IMR-90 (cell line): ENCODE data around the gene SDR39U1. TPM values are rescaled to one million over a fixed set of nuclear protein-coding genes. Genes with fewer than 3 reads are reported as not detected.

Experiments used
- ATAC-seq: fragments of 200-7000 bp; cut with Tn5 transposase; 2 replicates; pipeline ENCODE4 v1.9.1; 2020; ENCODE audit warnings: low read depth, mild to moderate bottlenecking, moderate library complexity
- BruUV-seq: library from RNA; stranded (reverse); fragments of 400-500 nt; replicated peaks from 2 replicates; lab custom pipeline; 2021; lab: Mats Ljungman, UMichigan
- CTCF ChIA-PET: fragments of 300-600 bp; formaldehyde crosslinking; extraction: SDS; loops from one replicate; lab custom pipeline; 2021; ENCODE audit warnings: antibody characterized with exemption; lab: Yijun Ruan, JAX
- POLR2A ChIA-PET: fragments of 300-600 bp; sonication (Branson Sonifier 250); formaldehyde crosslinking; loops from one replicate; lab custom pipeline; 2022; ENCODE audit warnings: antibody characterized with exemption; ENCODE audit not compliant: unreplicated experiment; lab: Charles Lee
- DNase-seq: peaks from one replicate; pipeline ENCODE4 v3.0.0; 2013
- H2AFZ ChIP-seq: replicated peaks from 2 replicates; pipeline ENCODE3; 2013; ENCODE audit warnings: low read length, mild to moderate bottlenecking; ENCODE audit not compliant: poor library complexity
- H2AK5ac ChIP-seq: 2 replicates; pipeline ENCODE4 v1.6.1; 2013; ENCODE audit warnings: low read depth, low read length, inconsistent platforms
- H2AK9ac ChIP-seq: replicated peaks from 2 replicates; pipeline ENCODE3; 2013; ENCODE audit warnings: mild to moderate bottlenecking, low read depth, low read length, moderate library complexity; ENCODE audit not compliant: poor library complexity
- H2BK120ac ChIP-seq: 2 replicates; pipeline ENCODE4 v1.6.1; 2013; ENCODE audit warnings: low read depth, low read length, inconsistent platforms
- H2BK15ac ChIP-seq: 3 replicates; pipeline ENCODE4 v1.6.1; 2013; ENCODE audit warnings: low read depth, low read length, inconsistent platforms
- H2BK20ac ChIP-seq: 2 replicates; pipeline ENCODE4 v1.6.1; 2013; ENCODE audit warnings: low read depth, mild to moderate bottlenecking, inconsistent platforms, low read length, moderate library complexity
- H2BK5ac ChIP-seq: 2 replicates; pipeline ENCODE4 v1.6.1; 2013; ENCODE audit warnings: mild to moderate bottlenecking, low read depth, low read length, inconsistent platforms; ENCODE audit not compliant: poor library complexity, severe bottlenecking
- H3K14ac ChIP-seq: replicated peaks from 2 replicates; pipeline ENCODE4 v1.6.1; 2013; ENCODE audit warnings: low read depth, low read length, inconsistent platforms
- H3K18ac ChIP-seq: 2 replicates; pipeline ENCODE4 v1.6.1; 2013; ENCODE audit warnings: low read depth, low read length, control low read depth
- H3K23ac ChIP-seq: 2 replicates; pipeline ENCODE4 v1.6.1; 2013; ENCODE audit warnings: low read depth, low read length, inconsistent platforms
- H3K27ac ChIP-seq: 2 replicates; pipeline ENCODE4 v1.5.1; 2013; ENCODE audit warnings: mild to moderate bottlenecking, control low read depth, low read length; ENCODE audit not compliant: insufficient read depth
- H3K27me3 ChIP-seq: 2 replicates; pipeline ENCODE4 v1.6.1; 2013; ENCODE audit warnings: low read length; ENCODE audit not compliant: control insufficient read depth, insufficient read depth
- H3K36me3 ChIP-seq: 2 replicates; pipeline ENCODE4 v1.6.1; 2013; ENCODE audit warnings: low read length, mixed read lengths; ENCODE audit not compliant: control insufficient read depth, insufficient read depth
- H3K4ac ChIP-seq: 2 replicates; pipeline ENCODE4 v1.6.1; 2013; ENCODE audit warnings: low read depth, low read length, inconsistent platforms
- H3K4me1 ChIP-seq: 2 replicates; pipeline ENCODE4 v1.6.1; 2013; ENCODE audit warnings: low read length, mixed read lengths; ENCODE audit not compliant: control insufficient read depth, insufficient read depth
- H3K4me2 ChIP-seq: 2 replicates; pipeline ENCODE4 v1.6.1; 2013; ENCODE audit warnings: low read depth, mild to moderate bottlenecking, control low read depth, low read length, moderate library complexity
- H3K4me3 ChIP-seq: 2 replicates; pipeline ENCODE4 v1.5.1; 2013; ENCODE audit warnings: low read depth, mild to moderate bottlenecking, control low read depth, low read length, moderate library complexity; ENCODE audit not compliant: insufficient read depth
- H3K56ac ChIP-seq: 2 replicates; pipeline ENCODE4 v1.6.1; 2013; ENCODE audit warnings: low read length, inconsistent platforms; ENCODE audit not compliant: insufficient read depth; ENCODE audit errors: extremely low read depth
- H3K79me1 ChIP-seq, 2 experiments: 2 replicates each; pipeline ENCODE4 v1.6.1; 2013; ENCODE audit warnings: low read length in 2 of 2, inconsistent platforms in 1 of 2, low read depth in 1 of 2
- H3K9ac ChIP-seq: 2 replicates; pipeline ENCODE4 v1.6.1; 2013; ENCODE audit warnings: low read depth, low read length, control low read depth
- H3K9me1 ChIP-seq: 2 replicates; pipeline ENCODE4 v1.6.1; 2013; ENCODE audit warnings: low read length, inconsistent platforms; ENCODE audit not compliant: insufficient read depth
- H3K9me3 ChIP-seq: 2 replicates; pipeline ENCODE4 v1.6.1; 2013; ENCODE audit warnings: low read length; ENCODE audit not compliant: control insufficient read depth, insufficient read depth
- H4K20me1 ChIP-seq: 2 replicates; pipeline ENCODE4 v1.6.1; 2013; ENCODE audit warnings: low read length, inconsistent platforms; ENCODE audit not compliant: insufficient read depth
- H4K5ac ChIP-seq: 2 replicates; pipeline ENCODE4 v1.6.1; 2013; ENCODE audit warnings: mild to moderate bottlenecking, low read depth, low read length, control low read depth
- H4K8ac ChIP-seq, 2 experiments: 2 replicates each; pipeline ENCODE4 v1.6.1; 2013; ENCODE audit warnings: low read depth in 2 of 2, low read length in 2 of 2, control low read depth in 1 of 2, inconsistent platforms in 1 of 2
- H4K91ac ChIP-seq: 2 replicates; pipeline ENCODE4 v1.6.1; 2013; ENCODE audit warnings: low read depth, low read length, inconsistent platforms; ENCODE audit not compliant: insufficient read depth
- FOS ChIP-seq: fragments of 150-350 bp; IDR thresholded peaks from 2 replicates; pipeline ENCODE4 v1.6.1; 2016; ENCODE audit warnings: low read depth, low read length
- WGBS, 2 experiments: methylation state at CpG; one replicate each; pipeline versions ENCODE4 v1.1.5 to v1.1.7; 2013; ENCODE audit warnings: missing lambda C conversion rate in 2 of 2; ENCODE audit not compliant: insufficient read length in 1 of 2; ENCODE audit errors: extremely low coverage in 2 of 2; 5-methylcytosine and 5-hydroxymethylcytosine counted together
- dilution Hi-C: fragments of 300-500 bp; cut with HindIII; formaldehyde crosslinking; loops from one replicate; pipeline ENCODE4 v1.14.3; 2018; ENCODE audit warnings: low sequenced_read_pairs; ENCODE audit not compliant: unreplicated experiment
- in situ Hi-C: fragments of 300-500 bp; cut with MboI; formaldehyde crosslinking; loops from 3 replicates; pipeline ENCODE4 v1.14.3; 2019; ENCODE audit warnings: low sequenced_read_pairs, inconsistent platforms, mixed read lengths
- intact Hi-C: fragments of 100-400 bp; cut with micrococcal nuclease; formaldehyde crosslinking; loops from 2 replicates; pipeline ENCODE4 v1.10.0; 2022
- polyA plus RNA-seq, 3 experiments: library from polyadenylated mRNA; depleted of rRNA; stranded (reverse); fragments of >200 nt; gene quantifications; 2 replicates each; pipeline ENCODE4 v1.2.3, GENCODE V29; 2012; ENCODE audit warnings: low replicate concordance in 1 of 3
- total RNA-seq: library from RNA; depleted of rRNA; stranded (reverse); fragments of >200 nt; gene quantifications from 2 replicates; pipeline ENCODE4 v1.2.3, GENCODE V29; 2012
- TF ChIP-seq, protein P1 (sequence below): fragments of 150-350 bp; IDR thresholded peaks from 2 replicates; pipeline ENCODE4 v1.6.1; 2017; ENCODE audit warnings: mild to moderate bottlenecking, antibody characterized with exemption, low read length, low read depth
- TF ChIP-seq, protein P2 (sequence below): fragments of 150-350 bp; IDR thresholded peaks from 2 replicates; pipeline ENCODE4 v1.6.1; 2016; ENCODE audit warnings: low read depth, mild to moderate bottlenecking, low read length, moderate library complexity, borderline replicate concordance

The SDR39U1 gene
- total and polyA plus RNA-seq, 2 of the 4 experiments (the other 2 are of a cell fraction) = 7.5 to 46.3 TPM

DNA sequence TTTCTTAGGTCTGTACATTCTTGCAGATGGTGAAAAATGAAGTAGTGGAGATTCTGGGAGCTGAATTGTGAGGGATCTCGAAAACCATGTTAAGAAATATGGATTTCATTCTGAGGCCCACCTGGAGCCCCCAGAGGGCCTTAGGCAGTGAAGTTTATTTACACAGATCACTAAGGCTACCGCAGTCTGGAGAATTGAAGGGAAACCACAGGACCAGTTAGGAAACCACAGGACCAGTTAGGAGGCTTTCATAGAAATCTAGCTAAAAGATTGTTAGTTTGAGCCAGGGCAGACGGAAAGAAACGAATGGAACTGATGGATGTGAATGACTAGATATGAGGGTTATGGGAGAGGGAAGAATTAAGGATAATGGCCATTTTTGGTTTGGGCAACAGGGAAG lies 20.3 kb downstream of the SDR39U1 start (continued):
- no peak for TF ChIP-seq FOS
- TF ChIP-seq, protein P1, sequence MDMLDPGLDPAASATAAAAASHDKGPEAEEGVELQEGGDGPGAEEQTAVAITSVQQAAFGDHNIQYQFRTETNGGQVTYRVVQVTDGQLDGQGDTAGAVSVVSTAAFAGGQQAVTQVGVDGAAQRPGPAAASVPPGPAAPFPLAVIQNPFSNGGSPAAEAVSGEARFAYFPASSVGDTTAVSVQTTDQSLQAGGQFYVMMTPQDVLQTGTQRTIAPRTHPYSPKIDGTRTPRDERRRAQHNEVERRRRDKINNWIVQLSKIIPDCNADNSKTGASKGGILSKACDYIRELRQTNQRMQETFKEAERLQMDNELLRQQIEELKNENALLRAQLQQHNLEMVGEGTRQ = no peak

DNA sequence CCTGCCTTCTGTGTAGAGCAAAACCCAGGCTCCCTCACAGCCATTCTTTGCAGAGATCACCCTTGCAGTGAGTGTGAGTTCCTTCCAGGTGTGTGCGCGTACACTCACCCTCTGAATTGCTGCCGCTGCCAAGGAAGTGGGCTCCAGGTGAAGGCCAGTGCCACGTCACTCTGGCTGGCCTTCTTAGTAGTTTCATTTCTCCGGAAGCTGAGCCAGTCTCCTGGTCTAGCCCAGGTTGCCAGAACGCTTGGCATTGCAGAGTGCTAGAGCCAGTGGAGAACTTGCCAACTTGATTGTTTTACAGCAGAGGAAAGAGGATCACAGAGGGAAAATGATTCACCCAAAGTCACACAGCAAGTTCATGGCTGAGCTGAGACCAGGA lies 24.1 kb downstream of the SDR39U1 start:
- Histone ChIP-seq H2AK5ac (no peak overlapping the region), H2BK5ac (no peak overlapping the region), H3K36me3 (peaks cover 11% of the 10 kb centered on the region; the same call in 1 of the 2 replicates), H2AK9ac (no peak overlapping the region), H3K9me1 (peaks cover 3% of the 10 kb centered on the region; the same call in 1 of the 2 replicates), H3K14ac (no peak overlapping the region), H4K5ac (no peak overlapping the region), H4K20me1 (no peaks in the 10 kb centered on the region), H3K27me3 (peaks cover 29% of the 10 kb centered on the region), H4K91ac (no peak overlapping the region), H3K4me1 (no peaks in the 10 kb centered on the region), H4K8ac (no peak overlapping the region), H3K79me1 (no peaks in the 10 kb centered on the region), H3K9me3 (no peaks in the 10 kb centered on the region), H2AFZ (no peak overlapping the region), H3K18ac (no peak overlapping the region), H3K27ac (no peak overlapping the region), H2BK15ac (no peak overlapping the region), H3K9ac (no peak overlapping the region), H2BK120ac (no peak overlapping the region), H3K56ac (no peak overlapping the region), H2BK20ac (no peak overlapping the region), H3K4me2 (no peak overlapping the region), H3K23ac (no peak overlapping the region), H3K4me3 (no peak overlapping the region), H3K4ac (no peak overlapping the region)
- ChIA-PET POLR2A (interaction anchor here (1.0 to 1.4 kb wide), 2 partner anchors 18 to 52 kb away, joined by 3 to 4 read pairs; no protein-coding TSS in a partner anchor), CTCF (interaction anchor here (0.7 to 1.4 kb wide), 3 partner anchors 13 to 47 kb away, joined by 3 to 5 read pairs (median 4); no protein-coding TSS in a partner anchor)
- in situ Hi-C loops (no loop called here), dilution Hi-C loops (no loop called here), intact Hi-C loops (no loop called here)
- TSS peak; percentile 54 for BruUV-seq
- DNase-seq (no peak), ATAC-seq (no peak)
- TF ChIP-seq, protein P2, sequence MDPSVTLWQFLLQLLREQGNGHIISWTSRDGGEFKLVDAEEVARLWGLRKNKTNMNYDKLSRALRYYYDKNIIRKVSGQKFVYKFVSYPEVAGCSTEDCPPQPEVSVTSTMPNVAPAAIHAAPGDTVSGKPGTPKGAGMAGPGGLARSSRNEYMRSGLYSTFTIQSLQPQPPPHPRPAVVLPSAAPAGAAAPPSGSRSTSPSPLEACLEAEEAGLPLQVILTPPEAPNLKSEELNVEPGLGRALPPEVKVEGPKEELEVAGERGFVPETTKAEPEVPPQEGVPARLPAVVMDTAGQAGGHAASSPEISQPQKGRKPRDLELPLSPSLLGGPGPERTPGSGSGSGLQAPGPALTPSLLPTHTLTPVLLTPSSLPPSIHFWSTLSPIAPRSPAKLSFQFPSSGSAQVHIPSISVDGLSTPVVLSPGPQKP = no peak
- WGBS, 2 experiments = no CpG with 5 or more reads among the region's 6 CpGs
